Measurements from ENCODE around the gene SCLT1.

The SCLT1 gene

GRCh38 chr4:128954941-128955340 lies 138.4 kb downstream of the SCLT1 start:
- no peak for DNase-seq

DNA sequence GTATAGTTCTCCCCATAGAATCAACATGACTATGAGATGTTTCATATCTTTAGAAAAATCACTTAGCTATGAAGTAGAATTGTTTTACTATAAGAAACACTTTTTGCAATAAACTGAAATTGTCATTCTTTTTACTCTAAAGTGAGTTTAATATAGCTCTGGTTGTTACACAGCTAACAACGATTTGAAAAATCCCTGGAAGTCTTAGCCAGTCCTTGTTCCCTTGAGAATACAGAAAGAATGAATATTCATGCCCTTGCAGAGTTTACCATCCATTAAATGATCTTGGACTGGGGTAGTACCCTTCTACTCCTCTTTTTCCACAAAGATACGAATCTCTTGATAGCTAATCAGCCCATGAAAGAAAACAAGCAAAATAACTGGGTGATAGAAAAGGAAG lies 142.0 kb downstream of the SCLT1 start:
- DNase-seq, result no peak

DNA sequence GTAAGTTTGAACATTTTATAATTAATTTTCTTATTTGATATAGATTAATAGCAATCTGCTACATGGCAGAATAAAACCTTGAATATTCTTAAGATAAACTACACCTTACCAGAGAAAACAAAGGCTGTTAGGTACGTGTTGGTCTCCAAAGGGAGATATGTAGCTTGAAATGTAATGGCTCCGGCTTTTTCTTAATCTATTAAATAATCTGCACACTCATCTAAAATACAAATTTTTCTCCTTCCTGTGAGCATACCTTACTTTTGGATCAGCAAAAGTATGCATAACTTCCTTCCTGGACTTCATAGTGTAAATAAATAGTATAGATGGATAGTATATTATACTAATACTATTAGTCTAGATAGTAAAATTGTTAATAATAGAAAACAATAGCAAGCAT lies 142.5 kb downstream of the SCLT1 start:
- DNase-seq, result no peak

- no peak for DNase-seq
Observed at GRCh38 chr4:128946916-128947315, 146.4 kb downstream of the SCLT1 start.

DNA sequence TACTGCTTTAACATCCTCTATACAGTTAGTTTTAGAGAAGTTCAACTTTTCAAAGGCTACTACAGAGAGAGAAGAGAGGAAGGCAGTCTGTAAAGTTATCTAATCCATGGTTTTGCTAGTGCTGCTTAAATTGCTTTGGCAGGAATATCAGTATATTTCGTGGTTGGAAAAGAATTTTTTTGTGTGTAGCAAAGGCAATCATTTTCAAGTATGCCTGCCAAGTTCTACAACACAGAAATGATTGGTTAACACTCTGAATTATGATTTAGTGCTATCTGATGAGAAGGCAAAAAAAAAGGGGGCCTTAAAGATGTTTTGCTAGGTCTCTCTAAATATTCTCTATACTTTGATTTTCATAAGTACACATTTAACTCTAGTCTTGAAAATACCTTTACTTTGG lies 150.7 kb downstream of the SCLT1 start:
- DNase-seq, result no peak

GRCh38 chr4:128940971-128941370 lies 152.4 kb downstream of the SCLT1 start:
- DNase-seq, result no peak

DNA sequence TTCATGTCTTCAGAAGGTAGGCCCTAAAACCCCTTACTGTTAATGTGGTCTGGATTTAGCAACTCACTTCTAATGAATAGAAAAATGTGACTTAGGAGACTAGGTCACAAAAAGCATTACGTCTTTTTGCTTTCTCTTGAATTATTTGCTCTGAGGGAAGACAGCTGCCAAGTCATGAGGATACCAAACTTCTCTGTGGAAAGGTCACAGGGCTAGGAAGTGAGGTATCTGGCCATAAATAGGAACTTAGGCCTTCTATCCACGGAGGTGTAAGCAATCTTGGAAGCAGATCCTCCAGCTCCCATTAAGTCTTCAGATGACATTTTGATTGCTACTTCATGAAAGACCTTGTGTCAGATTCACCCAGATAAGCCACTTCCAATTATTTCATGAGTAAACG lies 163.3 kb downstream of the SCLT1 start:
- DNase-seq, result no peak

DNA sequence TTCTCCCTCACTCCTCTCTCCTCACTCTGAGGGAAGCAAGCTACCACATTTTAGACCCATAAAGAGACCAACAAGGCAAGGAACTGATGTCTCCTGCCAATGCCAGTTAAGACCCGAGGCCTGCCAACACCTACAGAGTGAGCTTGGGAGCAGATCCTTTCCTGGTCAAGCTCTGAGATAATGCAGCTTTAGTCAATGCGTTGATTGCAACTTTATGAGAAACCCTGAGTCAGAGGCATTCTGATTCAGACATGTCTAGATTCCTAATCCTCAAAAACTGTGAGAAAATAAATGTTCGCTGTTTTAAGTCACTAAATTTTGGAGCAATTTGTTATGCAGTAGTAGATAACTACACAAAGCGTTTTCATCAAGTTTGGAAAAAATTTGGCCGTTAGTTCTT lies 168.4 kb downstream of the SCLT1 start:
- DNase-seq, result no peak

- no peak for DNase-seq
Observed at GRCh38 chr4:128921954-128922353, 171.4 kb downstream of the SCLT1 start.

DNA sequence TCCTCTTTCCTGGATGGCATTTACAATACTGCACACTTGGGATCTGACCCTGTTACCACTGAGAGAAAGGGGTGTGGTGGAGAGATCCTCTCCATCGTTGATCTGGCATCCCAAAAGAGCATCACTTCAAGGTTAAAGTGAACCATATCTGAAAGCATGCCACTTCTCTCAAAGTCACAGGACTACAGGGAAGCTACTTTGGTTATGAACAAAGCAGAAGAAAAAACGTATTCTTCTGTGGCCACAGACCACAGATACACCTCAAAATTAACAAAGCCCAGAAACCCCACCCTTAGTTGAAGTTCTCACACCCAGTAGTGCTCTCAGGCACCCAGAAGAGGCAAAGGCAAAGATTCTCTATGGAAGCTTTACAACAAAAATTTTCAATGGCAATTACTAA lies 175.6 kb downstream of the SCLT1 start:
- DNase-seq, result no peak

GRCh38 chr4:128916832-128917231 lies 176.5 kb downstream of the SCLT1 start:
- no peak for DNase-seq

DNA sequence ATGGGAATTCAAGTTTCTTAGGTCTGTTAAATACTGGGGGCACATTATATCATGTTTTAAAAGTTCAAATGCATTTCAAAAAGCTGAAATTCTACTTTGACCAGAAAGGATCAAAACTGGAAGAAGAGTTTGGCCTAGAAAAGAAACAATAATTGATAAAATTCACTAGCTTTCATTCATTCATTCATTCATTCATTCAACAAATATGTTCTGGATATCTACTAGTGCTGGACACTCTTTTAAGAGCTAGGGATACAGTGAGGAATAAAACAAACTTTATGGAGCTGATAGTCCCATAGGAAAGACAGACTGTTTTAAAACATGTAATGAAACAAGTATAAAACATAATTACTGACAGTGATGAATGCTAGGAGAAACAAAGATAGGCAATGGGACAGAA lies 177.8 kb downstream of the SCLT1 start:
- DNase-seq, result no peak

DNA sequence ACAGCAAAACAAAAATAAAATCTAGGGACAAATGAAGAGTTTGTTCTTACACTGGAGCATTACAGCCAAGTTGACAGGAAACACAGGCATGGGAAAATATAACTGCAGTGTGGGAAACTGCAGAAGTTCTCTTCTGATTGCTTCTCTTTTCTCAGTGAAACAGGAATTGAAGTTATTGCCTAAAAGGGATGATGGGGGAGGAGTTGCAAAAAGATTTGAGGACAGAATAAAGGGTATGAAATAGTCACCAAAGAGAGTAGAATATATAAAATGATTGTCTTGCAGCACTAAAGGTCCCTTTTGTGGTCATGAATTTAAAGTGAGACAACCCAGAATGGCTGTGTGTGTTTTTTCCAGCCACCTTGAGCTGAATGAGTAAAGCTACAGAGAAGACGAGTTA lies 180.1 kb downstream of the SCLT1 start:
- DNase-seq, result no peak

DNA sequence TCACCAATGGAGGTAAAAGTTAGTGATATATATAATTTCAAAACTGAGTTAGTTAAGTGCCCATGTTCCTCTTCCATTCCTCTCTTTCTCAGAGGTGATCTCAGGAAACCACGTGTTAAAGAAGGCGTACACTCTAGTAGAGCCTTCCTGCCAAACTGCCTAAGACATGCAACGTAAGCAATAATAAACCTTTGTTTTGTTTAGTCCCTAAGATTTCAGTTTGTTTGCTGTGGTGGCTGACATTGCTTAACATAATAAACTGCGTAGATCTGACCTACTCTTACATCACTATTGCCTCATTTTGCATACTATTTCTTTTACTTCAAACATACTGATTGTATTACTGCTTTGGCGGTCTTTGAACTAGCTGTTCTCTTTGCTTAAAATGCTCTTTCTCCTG lies 184.6 kb downstream of the SCLT1 start:
- no peak for DNase-seq

DNA sequence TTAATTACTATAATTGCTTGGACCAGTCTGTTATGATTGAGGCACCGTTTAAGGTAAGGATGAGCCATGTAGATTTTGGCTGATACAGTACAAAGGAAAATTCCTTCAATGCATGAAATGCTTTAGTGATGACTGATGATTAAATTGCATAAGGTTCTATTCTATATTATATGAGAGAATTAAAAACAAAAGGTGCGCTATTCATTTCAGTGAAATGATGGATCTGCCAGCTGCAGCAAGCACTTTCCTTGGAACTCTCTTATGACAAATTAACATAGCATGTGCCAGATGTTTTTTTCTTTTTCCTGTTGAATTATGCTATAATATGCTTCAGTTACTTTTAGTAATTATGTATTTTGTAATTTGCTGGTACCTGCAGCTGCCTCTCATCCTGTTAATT lies 185.4 kb downstream of the SCLT1 start:
- no peak for DNase-seq

GRCh38 chr4:128906581-128906980 lies 186.8 kb downstream of the SCLT1 start:
- no peak for DNase-seq

GRCh38 chr4:128904821-128905220 lies 188.5 kb downstream of the SCLT1 start:
- no peak for DNase-seq

GRCh38 chr4:128880662-128881061 lies 212.7 kb downstream of the SCLT1 start:
- DNase-seq, result no peak

DNA sequence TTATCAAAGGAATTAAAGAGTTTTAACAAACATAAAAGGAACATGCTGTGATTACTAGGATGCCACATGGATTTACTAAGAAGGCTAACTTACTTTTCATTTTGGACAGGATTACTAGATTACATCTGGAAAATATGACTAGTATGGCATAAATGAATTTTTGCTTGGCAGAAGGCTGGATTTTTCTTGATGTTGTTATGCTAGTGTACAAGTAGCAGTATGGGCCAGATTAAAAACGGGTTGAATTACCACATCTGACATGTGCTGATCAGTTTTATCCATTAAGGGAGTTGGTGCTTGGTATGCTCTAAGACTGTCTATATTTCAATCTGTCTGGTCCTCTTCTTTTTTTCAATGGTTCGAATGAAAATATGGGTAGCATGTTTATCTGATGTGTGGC lies 213.4 kb downstream of the SCLT1 start:
- DNase-seq, result no peak

GRCh38 chr4:128879283-128879682 lies 214.1 kb downstream of the SCLT1 start:
- no peak for DNase-seq

- DNase-seq, result no peak
Observed at GRCh38 chr4:128877934-128878333, 215.4 kb downstream of the SCLT1 start.

- DNase-seq, result no peak
Observed at GRCh38 chr4:128876200-128876599, 217.1 kb downstream of the SCLT1 start.

DNA sequence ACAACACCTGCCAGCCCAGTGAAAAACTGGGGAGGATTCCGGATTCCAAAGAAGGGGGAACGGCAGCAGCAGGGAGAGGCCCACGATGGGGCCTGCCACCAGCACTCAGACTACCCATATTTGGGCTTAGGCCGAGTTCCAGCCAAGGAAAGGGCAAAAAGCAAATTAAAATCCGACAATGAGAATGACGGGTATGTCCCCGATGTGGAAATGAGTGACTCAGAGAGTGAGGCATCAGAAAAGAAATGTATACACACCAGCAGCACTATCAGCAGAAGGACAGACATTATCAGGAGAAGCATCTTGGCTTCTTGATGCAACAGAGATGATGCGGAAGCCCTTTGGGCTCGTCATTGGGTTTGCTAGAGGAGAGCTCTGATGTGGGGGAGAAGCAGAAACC lies 221.4 kb downstream of the SCLT1 start:
- DNase-seq, result no peak

DNA sequence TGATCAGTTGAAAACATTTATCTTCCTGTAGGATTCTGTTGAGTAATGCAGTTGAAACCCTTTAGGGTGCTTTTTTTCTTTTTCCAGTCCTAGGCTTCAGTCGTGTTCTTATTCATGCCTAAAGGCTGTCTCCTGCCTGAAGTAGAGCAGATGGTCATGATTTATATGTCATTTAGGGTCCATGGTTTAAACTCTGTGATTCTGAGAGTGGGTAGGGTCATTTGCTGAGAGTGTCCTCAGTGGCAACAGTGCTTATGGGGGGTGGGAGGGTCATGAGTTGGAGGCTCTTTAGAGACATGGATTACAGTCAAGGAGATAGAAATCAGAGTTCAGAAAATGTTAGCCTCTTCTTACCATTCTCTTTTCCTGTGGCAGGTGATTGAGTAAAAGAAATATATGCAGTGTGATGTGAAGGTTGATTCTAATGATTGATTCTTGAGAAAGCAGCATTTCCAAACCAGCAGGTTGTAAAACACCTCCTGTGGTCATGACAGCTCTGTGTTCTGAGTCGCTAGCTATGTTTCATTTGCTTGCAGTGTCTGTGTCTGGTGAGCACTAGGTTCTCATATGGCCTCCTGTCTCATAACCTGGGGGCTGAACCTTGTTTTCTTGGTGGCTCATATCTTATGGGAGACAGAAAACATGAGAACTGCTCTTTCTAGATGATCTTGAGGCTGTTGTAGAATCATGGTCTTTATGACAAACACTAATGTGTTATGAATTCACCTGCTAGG lies 223.4 kb downstream of the SCLT1 start:
- DNase-seq, result no peak

DNA sequence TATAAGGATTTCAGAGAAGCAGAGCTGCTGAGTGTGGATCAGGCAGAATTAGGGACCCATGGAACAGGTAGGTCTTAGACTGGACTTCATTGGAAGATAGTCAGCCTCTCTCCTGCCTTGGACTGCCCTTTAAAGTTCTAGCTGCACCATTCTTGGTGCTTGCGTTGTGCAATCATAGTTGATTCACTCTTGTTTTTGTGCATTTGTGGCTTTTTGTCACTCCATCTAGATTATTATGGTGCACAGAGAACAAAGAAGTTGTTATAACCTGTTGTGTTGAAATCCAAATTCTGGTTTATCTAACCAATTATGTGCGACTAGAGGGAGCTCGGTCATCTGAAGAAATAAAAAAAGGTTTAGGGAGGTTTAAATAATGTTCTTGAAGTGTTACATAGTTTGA lies 224.6 kb downstream of the SCLT1 start:
- no peak for DNase-seq

GRCh38 chr4:128866691-128867090 lies 226.6 kb downstream of the SCLT1 start:
- no peak for DNase-seq

Data from activated CD8-positive, alpha-beta memory T cell treated with anti-CD3 and anti-CD28 coated beads for 24 hours (primary cell).